ENCODE data around the gene COQ4.

The COQ4 gene

DNA sequence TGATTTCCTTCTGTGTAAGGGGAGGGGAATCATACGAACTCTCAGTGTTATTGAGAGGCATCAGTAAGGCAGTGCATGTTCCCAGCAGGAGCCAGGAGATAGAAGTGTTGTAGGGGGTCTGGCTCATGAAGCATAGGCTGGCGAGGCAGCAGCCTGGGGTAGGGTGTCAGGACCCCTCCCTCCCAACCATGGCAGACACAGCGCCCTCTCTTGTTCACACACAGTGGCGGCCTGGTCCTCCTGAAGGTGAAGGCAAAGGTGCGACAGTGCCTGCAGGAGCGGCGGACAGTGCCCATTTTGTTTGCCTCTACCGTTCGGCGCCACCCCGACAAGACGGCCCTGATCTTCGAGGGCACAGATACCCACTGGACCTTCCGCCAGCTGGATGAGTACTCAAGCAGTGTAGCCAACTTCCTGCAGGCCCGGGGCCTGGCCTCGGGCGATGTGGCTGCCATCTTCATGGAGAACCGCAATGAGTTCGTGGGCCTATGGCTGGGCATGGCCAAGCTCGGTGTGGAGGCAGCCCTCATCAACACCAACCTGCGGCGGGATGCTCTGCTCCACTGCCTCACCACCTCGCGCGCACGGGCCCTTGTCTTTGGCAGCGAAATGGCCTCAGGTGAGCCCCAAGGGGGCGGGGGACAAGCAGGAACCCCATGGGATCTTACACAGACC lies 22.4 kb downstream of the COQ4 start:
- H3K9me3 Mint-ChIP-seq = no peaks in the 10 kb centered on the region
- no peaks in the 10 kb centered on the region for H3K27me3 Mint-ChIP-seq
- peaks cover 18% of the 10 kb centered on the region for H3K36me3 Mint-ChIP-seq (ENCODE audit: low read depth)
- H3K27ac Mint-ChIP-seq = no peak overlapping the region
- no peak overlapping the region for H3K4me3 Mint-ChIP-seq
- peaks cover 7% of the 10 kb centered on the region for H3K4me1 Mint-ChIP-seq (ENCODE audit: low read depth)

DNA sequence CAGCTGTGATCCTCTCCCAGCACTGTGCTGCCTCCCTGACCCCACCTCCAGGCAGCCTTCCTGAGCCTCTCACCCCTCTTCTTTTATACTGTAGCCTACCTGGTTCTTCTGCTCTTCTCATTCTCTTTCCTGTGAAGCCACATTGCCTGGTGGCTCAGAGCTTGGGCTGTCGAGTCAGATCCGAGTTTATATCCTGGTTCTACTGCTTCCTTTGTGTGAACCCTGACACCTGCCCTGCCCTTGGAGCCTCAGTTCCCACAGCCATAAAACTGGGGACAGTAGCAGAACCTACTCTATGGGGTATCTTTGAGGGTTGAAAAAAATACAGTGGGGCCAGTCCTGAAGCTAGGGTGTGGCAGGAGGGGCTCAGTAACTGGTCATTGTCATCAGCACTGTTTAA lies 26.5 kb downstream of the COQ4 start:
- H3K36me3 Mint-ChIP-seq (ENCODE audit: low read depth) = peaks cover 31% of the 10 kb centered on the region
- no peak overlapping the region for H3K4me3 Mint-ChIP-seq
- H3K4me1 Mint-ChIP-seq (ENCODE audit: low read depth) = no peaks in the 10 kb centered on the region
- H3K27me3 Mint-ChIP-seq = no peaks in the 10 kb centered on the region
- no peaks in the 10 kb centered on the region for H3K9me3 Mint-ChIP-seq
- no peak overlapping the region for H3K27ac Mint-ChIP-seq

DNA sequence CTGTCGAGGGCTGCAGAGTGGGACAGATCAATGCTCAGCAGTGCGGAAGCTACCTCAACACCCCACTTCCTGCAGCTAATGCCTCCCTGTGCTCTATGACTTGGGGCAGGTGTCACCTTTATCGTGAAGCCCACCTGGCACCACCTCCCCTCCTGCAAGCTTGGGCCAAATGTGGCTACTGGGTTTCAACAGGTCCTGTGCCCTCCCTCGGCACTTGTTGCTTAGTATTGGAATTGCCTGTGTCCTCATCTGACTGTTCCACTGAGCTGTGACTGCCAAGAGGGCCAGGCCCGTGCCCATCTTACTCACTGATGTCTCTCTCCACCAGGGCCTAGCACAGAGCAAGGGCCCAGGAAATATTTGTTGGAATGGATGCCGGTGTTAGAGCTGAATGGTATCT lies 27.1 kb downstream of the COQ4 start:
- Mint-ChIP-seq H3K9me3 (no peaks in the 10 kb centered on the region), H3K4me1 (ENCODE audit: low read depth) (no peaks in the 10 kb centered on the region), H3K27ac (no peak overlapping the region), H3K36me3 (ENCODE audit: low read depth) (peaks cover 32% of the 10 kb centered on the region), H3K4me3 (no peak overlapping the region), H3K27me3 (no peaks in the 10 kb centered on the region)

DNA sequence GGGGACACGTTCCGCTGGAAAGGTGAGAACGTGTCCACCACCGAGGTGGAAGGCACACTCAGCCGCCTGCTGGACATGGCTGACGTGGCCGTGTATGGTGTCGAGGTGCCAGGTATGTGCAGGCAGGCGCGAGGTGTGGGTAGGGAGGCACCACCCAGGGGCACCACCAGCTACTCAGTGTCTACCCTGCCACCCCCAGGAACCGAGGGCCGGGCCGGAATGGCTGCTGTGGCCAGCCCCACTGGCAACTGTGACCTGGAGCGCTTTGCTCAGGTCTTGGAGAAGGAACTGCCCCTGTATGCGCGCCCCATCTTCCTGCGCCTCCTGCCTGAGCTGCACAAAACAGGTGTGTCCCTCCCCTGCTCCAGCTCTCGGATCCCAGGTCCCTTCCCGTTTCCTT lies 32.8 kb downstream of the COQ4 start:
- H3K27me3 Mint-ChIP-seq = no peaks in the 10 kb centered on the region
- H3K4me1 Mint-ChIP-seq (ENCODE audit: low read depth) = no peaks in the 10 kb centered on the region
- no peak overlapping the region for H3K27ac Mint-ChIP-seq
- no peak overlapping the region for H3K4me3 Mint-ChIP-seq
- peaks cover 28% of the 10 kb centered on the region for H3K36me3 Mint-ChIP-seq (ENCODE audit: low read depth)
- no peaks in the 10 kb centered on the region for H3K9me3 Mint-ChIP-seq

DNA sequence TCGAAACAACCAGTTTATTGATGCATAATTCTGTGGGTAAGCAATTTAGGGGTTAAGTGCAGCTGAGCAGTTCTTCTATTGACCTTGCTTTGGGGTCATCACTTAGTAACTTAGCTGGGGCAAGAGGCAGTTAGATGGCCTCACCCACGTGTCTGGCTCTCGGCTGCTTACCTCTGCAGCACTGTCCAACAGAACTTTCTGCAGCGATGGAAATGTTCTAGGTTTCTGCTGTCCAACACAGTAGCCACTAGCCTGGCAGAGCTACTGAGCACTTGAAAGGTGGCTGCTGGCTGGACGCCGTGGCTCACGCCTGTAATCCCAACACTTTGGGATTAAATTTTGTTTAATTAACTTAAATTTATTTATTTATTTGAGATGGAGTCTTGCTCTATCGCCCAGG lies 35.5 kb downstream of the COQ4 start:
- Mint-ChIP-seq H3K4me1 (ENCODE audit: low read depth) (peaks cover 15% of the 10 kb centered on the region), H3K27me3 (no peaks in the 10 kb centered on the region), H3K4me3 (no peak overlapping the region), H3K9me3 (no peaks in the 10 kb centered on the region), H3K27ac (no peak overlapping the region), H3K36me3 (ENCODE audit: low read depth) (peaks cover 16% of the 10 kb centered on the region)

DNA sequence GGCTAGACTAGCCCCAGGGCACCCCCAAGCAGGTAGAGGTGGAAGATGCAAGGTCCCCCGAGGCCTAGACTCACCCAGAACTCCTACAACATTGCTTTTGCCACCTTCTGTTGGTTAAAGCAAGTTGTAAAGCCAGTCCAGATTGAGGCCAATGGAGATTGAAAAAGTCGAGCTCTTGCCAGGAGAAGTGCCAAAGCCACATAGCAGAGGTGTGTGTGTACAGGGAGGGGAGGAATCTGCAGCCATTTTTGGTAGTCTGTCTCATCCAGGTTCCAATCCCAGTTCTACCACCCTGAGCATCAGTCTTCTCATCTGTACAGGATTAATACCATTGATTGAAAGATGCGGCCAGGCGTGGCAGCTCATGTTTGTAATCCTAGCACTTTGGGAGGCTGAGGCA lies 36.2 kb downstream of the COQ4 start:
- peaks cover 10% of the 10 kb centered on the region for H3K36me3 Mint-ChIP-seq (ENCODE audit: low read depth)
- no peak overlapping the region for H3K27ac Mint-ChIP-seq
- H3K4me1 Mint-ChIP-seq (ENCODE audit: low read depth) = peaks cover 15% of the 10 kb centered on the region
- no peaks in the 10 kb centered on the region for H3K27me3 Mint-ChIP-seq
- H3K9me3 Mint-ChIP-seq = no peaks in the 10 kb centered on the region
- no peak overlapping the region for H3K4me3 Mint-ChIP-seq

DNA sequence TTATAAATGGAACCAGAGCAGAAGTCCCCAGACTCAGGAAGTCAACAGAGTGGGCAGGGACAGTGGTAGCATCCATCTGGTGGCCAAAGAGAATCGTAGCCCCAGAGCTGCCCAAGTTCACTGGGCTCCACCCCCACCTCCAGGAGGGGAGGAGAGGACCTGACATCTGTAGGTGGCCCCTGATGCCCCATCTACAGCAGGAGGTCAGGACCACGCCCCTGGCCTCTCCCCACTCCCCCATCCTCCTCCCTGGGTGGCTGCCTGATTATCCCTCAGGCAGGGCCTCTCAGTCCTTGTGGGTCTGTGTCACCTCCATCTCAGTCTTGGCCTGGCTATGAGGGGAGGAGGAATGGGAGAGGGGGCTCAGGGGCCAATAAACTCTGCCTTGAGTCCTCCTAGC lies 38.2 kb downstream of the COQ4 start:
- Mint-ChIP-seq H3K27me3 (no peaks in the 10 kb centered on the region), H3K36me3 (ENCODE audit: low read depth) (peaks cover 5% of the 10 kb centered on the region), H3K9me3 (no peaks in the 10 kb centered on the region), H3K27ac (no peak overlapping the region), H3K4me1 (ENCODE audit: low read depth) (peaks cover 21% of the 10 kb centered on the region), H3K4me3 (no peak overlapping the region)

DNA sequence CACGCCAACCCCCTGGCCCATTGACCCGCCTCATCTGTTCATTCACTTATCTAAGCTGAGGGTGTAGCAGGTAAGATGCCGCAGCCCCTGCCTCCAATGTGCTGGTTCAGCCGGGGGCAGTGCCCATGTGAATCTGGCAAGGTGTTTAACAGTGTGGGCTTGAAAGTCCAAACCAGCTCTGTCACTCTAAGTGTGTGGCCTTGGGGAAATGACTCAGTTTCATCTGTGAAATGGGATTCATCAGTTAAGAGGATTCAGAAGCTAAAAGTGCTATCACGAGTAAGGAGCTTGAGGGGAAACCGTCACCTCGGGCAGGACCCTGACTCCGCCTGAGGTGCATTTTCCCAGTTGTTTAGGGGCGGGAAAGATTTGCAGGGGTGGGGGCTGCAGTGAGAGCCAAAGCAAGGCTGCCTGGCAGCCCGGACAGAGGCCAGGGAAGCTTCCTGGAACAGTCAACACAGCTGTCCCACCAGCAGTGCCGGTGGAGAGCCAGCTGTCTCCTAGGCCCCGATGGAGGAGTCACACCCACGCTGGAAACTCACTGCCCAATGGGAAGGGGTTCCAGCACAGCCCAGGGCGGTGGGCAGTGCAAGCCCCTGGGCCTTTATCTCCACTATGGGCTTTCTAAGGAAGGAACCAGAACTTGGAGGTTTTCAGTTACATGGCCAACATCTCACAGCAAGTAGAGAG lies 38.8 kb downstream of the COQ4 start:
- Mint-ChIP-seq H3K9me3 (no peaks in the 10 kb centered on the region), H3K4me1 (ENCODE audit: low read depth) (peaks cover 21% of the 10 kb centered on the region), H3K36me3 (ENCODE audit: low read depth) (no peaks in the 10 kb centered on the region), H3K4me3 (no peak overlapping the region), H3K27ac (no peak overlapping the region), H3K27me3 (no peaks in the 10 kb centered on the region)

DNA sequence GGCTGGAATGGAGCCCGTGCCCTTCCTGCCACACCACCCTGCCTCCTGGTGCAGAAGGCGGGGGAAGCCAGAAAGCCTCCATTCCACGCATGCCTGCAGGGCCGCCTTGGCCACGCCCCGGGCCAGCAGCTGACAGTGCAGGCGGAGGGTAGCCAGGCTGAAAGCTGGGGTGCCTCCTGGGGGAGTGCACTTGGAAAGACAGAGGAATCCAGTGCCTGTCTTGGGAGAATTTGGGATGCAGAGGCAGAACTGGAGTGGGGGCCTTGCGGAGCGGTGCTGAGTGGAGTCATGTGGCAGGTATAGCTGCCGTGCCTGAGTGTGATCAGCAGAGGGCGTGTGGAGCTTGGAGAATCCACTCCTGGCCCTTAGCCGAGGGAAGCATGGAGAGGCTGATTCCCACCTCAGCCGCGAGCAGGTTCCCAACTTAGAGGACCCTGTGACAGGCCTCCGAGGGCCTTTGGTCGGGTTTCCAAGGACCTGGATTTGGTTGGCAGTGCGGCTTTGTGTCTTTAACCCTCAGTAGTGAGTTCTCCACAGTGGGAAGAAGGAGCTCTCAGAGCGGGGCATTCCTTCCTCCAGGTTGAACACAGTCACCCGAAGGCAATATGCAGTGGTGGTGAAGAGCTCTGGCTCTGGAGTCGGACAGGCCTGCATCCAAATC lies 39.5 kb downstream of the COQ4 start:
- peaks cover 21% of the 10 kb centered on the region for H3K4me1 Mint-ChIP-seq (ENCODE audit: low read depth)
- no peaks in the 10 kb centered on the region for H3K27me3 Mint-ChIP-seq
- no peaks in the 10 kb centered on the region for H3K9me3 Mint-ChIP-seq
- no peaks in the 10 kb centered on the region for H3K36me3 Mint-ChIP-seq (ENCODE audit: low read depth)
- H3K27ac Mint-ChIP-seq = peak overlapping the region; percentile 75
- peak overlapping the region; percentile 70 for H3K4me3 Mint-ChIP-seq

DNA sequence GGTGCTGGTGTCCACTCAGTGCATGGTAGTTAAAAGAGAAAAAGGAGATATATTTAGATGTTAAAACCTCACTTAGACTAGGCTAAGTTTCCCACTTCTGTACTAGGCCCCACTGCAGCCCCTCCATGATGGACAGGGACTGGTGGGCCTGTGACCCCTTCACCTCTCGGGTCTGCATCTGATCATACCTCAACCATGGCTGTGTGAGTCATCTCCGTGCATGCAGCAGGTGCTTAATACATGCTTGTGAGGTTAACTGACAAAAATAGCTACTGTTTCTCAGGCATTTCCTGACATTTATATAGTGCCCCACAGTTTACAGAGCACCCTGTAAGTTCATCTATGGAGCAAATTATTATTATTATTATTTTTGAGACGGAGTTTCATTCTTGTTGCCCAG lies 40.1 kb downstream of the COQ4 start:
- Mint-ChIP-seq H3K4me1 (ENCODE audit: low read depth) (peaks cover 21% of the 10 kb centered on the region), H3K9me3 (no peaks in the 10 kb centered on the region), H3K4me3 (no peak overlapping the region), H3K36me3 (ENCODE audit: low read depth) (no peaks in the 10 kb centered on the region), H3K27ac (no peak overlapping the region), H3K27me3 (no peaks in the 10 kb centered on the region)

DNA sequence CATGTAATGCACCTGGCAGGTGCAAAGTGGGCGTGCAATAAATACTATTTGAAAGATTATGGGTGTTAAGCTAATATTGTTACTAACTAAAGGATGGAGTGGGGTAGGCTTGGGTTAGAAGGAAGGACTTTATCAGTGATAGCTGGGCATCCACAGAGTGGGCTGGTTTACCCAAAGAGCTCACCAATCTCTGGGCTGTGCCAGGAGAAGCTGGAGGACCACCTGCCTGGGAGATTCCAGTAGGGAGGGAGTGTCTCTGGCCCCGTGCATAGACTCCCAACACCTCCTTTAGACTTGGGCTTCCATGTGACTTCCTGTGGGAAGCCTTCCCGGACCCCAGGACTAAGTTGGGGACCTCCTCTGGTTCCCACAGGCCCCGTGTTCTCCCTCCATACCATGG lies 42.9 kb downstream of the COQ4 start:
- Mint-ChIP-seq H3K4me3 (no peak overlapping the region), H3K4me1 (ENCODE audit: low read depth) (peaks cover 27% of the 10 kb centered on the region), H3K27me3 (no peaks in the 10 kb centered on the region), H3K9me3 (no peaks in the 10 kb centered on the region), H3K27ac (peak overlapping the region; percentile 45), H3K36me3 (ENCODE audit: low read depth) (no peaks in the 10 kb centered on the region)

DNA sequence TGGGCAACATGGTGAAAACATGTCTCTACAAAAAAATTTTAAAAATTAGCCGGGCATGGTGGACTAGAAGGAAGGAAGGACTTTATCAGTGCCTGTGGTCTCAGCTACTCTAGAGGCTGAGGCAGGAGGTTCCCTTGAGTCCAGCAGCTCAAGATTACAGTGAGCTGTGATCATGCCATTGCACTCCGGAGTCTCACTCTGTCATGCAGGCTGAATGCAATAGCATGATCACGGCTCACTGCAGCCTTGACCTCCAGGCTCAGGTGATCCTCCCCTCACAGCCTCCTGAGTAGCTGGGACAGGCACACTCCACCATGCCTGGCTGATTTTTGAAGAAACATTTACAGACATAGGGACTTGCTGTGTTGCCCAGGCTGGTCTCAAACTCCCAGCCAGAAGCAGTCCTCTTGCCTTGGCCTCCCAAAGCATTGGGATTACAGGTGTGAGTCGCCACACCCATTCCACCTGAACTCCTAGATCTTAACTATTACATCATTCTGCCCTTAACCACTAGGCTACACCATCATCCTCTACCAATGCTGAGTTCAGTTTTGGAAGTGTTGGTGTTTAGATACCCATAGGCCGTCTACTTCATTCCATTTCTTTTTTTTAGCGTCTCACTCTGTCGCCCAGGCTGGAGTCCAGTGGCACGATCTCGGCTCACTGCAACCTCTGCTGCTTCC lies 46.5 kb downstream of the COQ4 start:
- no peaks in the 10 kb centered on the region for H3K27me3 Mint-ChIP-seq
- no peaks in the 10 kb centered on the region for H3K9me3 Mint-ChIP-seq
- H3K4me3 Mint-ChIP-seq = no peak overlapping the region
- peaks cover 36% of the 10 kb centered on the region for H3K4me1 Mint-ChIP-seq (ENCODE audit: low read depth)
- H3K36me3 Mint-ChIP-seq (ENCODE audit: low read depth) = peaks cover 22% of the 10 kb centered on the region
- no peak overlapping the region for H3K27ac Mint-ChIP-seq

DNA sequence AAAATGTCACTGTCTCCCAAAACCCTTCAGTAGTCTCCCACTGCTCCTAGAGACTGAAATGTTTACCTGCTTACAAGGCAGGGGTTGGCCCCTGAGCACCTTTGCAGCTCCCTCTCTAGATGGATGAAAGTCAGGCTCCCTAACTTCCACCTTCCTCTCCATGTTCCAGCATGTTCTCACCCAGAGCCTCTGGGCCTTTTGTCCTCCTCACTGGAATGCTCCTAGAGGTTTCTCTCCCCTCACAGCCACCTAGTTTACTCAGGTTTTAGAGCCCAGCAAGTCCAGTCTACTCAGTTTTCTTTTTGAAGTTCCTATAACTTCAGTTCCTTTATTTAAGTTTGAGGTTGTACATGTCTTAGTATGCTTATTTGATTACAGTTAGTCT lies 47.7 kb downstream of the COQ4 start:
- peak overlapping the region; percentile 95 for H3K27ac Mint-ChIP-seq
- H3K9me3 Mint-ChIP-seq = no peaks in the 10 kb centered on the region
- peaks cover 32% of the 10 kb centered on the region for H3K4me1 Mint-ChIP-seq (ENCODE audit: low read depth)
- peak overlapping the region; percentile 98 for H3K4me3 Mint-ChIP-seq
- no peaks in the 10 kb centered on the region for H3K27me3 Mint-ChIP-seq
- peaks cover 22% of the 10 kb centered on the region for H3K36me3 Mint-ChIP-seq (ENCODE audit: low read depth)

DNA sequence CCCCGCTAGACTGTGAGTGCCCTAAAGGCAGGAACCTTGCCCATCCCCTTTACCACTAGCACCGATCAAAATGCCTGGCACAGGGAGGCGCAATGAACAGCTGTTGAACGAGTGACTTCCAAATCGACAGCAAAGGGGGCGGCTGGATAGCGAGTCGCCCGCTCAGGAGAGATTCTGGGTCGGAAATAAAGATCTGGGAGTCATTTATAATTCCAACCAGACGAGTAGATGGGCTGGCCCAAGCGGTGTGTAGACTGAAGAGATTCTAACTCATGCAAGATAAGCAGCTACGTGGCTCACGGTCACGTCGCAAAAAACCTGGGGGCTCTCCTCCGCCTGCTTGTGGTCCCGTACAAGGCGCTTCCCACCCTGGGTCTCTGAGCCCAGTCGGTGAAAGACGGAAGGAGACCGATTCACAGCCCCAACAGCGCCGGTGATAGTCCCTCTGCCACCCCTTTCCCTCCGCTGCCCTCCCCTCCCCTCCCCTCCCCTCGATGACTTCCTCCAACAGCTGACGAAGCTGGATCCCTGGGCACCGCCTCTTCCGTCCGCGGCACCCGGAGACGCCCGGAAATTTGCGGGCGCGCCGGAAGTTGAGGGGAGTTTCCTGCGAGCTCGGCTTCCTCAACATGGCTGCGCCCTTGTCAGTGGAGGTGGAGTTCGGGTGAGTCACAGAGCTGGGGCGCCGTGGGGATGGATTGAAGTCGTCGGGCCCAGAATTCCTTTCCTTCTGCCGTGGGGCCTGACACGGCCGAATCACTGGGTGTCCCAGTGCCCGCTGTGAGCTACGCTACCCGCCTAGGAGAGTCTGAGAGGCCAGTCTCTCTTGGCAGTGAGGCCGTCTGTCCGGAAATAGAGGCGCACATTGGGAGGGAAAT lies 48.4 kb downstream of the COQ4 start, which contains the start of gene URM1:
TSS of gene URM1 (plus strand) at position 623 of the 878 bp plus-strand sequence. CDS start at position 630, 7 bp downstream.
- Mint-ChIP-seq H3K27ac (peak within 1 kb of the TSS; percentile 95), H3K4me3 (peak within 1 kb of the TSS; percentile 98), H3K9me3 (no peaks in the 10 kb centered on the region), H3K4me1 (ENCODE audit: low read depth) (peaks cover 30% of the 10 kb centered on the region), H3K36me3 (ENCODE audit: low read depth) (peaks cover 26% of the 10 kb centered on the region), H3K27me3 (no peaks in the 10 kb centered on the region)
